ENCODE measurements around the gene TMBIM6. TPM values are rescaled to one million over a fixed set of nuclear protein-coding genes. Genes with fewer than 3 reads are reported as not detected.

TMBIM6 gene
- total and polyA plus RNA-seq, 9 of the 15 experiments (the other 6 are each of a cell fraction or from before 2014, with no cell fraction given), result 147 to 1,288 (median 352) TPM

DNA sequence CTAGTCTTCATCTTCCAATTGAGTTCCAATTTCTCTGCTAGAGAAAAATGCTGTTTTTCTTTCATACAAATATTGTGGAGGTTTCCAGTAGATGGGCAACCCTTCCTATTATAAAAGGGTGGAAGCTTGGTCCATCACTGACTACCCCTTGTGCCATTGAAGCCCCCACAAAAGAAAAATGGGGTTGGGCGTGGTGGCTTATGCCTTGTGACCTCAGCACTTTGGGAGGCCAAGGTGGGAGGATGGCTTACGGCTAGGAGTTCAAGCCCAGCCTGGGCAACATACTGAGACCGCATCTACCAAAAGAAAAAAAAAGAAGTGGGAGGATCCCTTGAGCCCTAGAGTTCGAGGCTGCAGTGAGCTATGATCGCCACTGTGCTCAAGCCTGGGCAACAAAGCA is 64.1 kb downstream of the TMBIM6 start (continued):
- TF ChIP-seq, protein P1, sequence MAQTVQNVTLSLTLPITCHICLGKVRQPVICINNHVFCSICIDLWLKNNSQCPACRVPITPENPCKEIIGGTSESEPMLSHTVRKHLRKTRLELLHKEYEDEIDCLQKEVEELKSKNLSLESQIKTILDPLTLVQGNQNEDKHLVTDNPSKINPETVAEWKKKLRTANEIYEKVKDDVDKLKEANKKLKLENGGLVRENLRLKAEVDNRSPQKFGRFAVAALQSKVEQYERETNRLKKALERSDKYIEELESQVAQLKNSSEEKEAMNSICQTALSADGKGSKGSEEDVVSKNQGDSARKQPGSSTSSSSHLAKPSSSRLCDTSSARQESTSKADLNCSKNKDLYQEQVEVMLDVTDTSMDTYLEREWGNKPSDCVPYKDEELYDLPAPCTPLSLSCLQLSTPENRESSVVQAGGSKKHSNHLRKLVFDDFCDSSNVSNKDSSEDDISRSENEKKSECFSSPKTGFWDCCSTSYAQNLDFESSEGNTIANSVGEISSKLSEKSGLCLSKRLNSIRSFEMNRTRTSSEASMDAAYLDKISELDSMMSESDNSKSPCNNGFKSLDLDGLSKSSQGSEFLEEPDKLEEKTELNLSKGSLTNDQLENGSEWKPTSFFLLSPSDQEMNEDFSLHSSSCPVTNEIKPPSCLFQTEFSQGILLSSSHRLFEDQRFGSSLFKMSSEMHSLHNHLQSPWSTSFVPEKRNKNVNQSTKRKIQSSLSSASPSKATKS (CRISPR knock-in tag; IDR thresholded peaks at IDR 0.05), result no peak
- no peak for TF ChIP-seq ILK (tag; IDR thresholded peaks at IDR 0.05; ENCODE audit: borderline replicate concordance, low read depth)

DNA sequence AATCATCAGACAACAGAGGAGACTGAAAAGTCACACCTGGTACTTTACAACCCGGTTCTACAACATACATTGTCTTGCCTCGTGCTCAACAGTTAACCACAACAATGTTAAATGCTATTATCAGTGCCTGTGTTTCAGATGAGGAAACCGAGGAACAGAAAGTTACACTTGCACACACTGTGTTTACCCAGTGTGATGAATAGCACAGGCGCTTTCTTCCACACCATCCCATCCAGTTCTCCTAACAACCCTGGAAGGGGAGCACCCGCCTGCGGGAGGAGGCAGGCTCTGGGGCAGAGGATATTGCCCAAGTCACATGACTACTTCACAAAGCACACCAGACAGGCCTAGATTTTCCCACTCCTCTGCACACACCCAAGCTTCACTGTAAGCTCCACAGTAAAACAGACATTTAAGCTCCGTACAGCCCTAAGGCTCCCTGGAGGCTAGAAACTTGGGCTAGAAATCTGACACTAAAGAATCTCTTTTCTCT is 65.0 kb downstream of the TMBIM6 start:
- 60% methylated on average over 7 of the region's 7 CpGs for WGBS (ENCODE audit: insufficient coverage, low coverage, missing lambda C conversion rate)

More for the DNA sequence above, 65.0 kb downstream of the TMBIM6 start:
- no peaks in the 10 kb centered on the region for H3K9me3 ChIP-seq (replicated peaks; ENCODE audit: control insufficient read depth, insufficient read depth, low read depth, low read length)
- no peak for TF ChIP-seq GTF2E2 (tag; IDR thresholded peaks at IDR 0.05)
- TF ChIP-seq, protein P2, sequence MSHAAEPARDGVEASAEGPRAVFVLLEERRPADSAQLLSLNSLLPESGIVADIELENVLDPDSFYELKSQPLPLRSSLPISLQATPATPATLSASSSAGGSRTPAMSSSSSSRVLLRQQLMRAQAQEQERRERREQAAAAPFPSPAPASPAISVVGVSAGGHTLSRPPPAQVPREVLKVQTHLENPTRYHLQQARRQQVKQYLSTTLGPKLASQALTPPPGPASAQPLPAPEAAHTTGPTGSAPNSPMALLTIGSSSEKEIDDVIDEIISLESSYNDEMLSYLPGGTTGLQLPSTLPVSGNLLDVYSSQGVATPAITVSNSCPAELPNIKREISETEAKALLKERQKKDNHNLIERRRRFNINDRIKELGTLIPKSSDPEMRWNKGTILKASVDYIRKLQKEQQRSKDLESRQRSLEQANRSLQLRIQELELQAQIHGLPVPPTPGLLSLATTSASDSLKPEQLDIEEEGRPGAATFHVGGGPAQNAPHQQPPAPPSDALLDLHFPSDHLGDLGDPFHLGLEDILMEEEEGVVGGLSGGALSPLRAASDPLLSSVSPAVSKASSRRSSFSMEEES (CRISPR knock-in tag; IDR thresholded peaks at IDR 0.05), result peak; percentile 69
- no peak overlapping the region for H3K4me2 ChIP-seq (ENCODE audit: insufficient read depth, low read length)
- H3K9ac ChIP-seq (ENCODE audit: insufficient read depth in 1 of 2, low read depth in 2 of 2, low read length in 2 of 2), result no peak overlapping the region
- H3K27ac ChIP-seq (ENCODE audit: extremely low read depth, low read depth, low read length), result no peak overlapping the region
- no peak for DNase-seq (ENCODE audit: extremely low read depth in 1 of 4, low spot score in 3 of 4)
- intact Hi-C loops (cut with micrococcal nuclease) (no loop called here), in situ Hi-C loops (cut with MboI) (no loop called here)
- H3K4me1 ChIP-seq (replicated peaks in 1 of 2; ENCODE audit: control insufficient read depth in 2 of 2, insufficient read depth in 2 of 2, low read length in 2 of 2), result peaks cover 0 to 10% of the 10 kb centered on the region in 2 experiments; a peak in 2 of 5 replicates
- H3K36me3 ChIP-seq (ENCODE audit: control insufficient read depth, insufficient read depth, low read length), result peaks cover 22% of the 10 kb centered on the region; the same call in 2 of the 3 replicates
- ChIA-PET POLR2A (interaction anchor here (0.6 kb wide), 2 partner anchors 17 to 65 kb away, joined by 3 read pairs; partner anchors contain the start of gene TMBIM6), CTCF (ENCODE audit: low intra/inter-chr PET ratio) (no interaction called here)
- no peaks in the 10 kb centered on the region for H3K27me3 ChIP-seq (ENCODE audit: control insufficient read depth in 2 of 2, insufficient read depth in 2 of 2, low read length in 2 of 2)
- no peak for ATAC-seq
- no peak overlapping the region for H3K4me3 ChIP-seq
- H2AFZ ChIP-seq (ENCODE audit: low read depth, low read length), result no peak overlapping the region
- no peak for FAIRE-seq
- no peaks in the 10 kb centered on the region for H3K79me2 ChIP-seq (ENCODE audit: control insufficient read depth, insufficient read depth, low read length)
- peaks cover 5% of the 10 kb centered on the region; the same call in 1 of the 2 replicates for H4K20me1 ChIP-seq (replicated peaks; ENCODE audit: control insufficient read depth, insufficient read depth, low read length)
- H3K9me1 ChIP-seq (ENCODE audit: control insufficient read depth, insufficient read depth, low read length), result no peaks in the 10 kb centered on the region
- no TSS peak for BruUV-seq (replicated peaks)

All from K562 (cell line).